HG02884 (cell line): Measurements from ENCODE around the gene ZSCAN16.

Experiments used
- ATAC-seq: cut with Tn5 transposase; IDR thresholded peaks from one replicate; pipeline ENCODE4 v1.9.1; 2021; ENCODE audit warnings: mild to moderate bottlenecking, moderate library complexity; ENCODE audit not compliant: unreplicated experiment

The ZSCAN16 gene

DNA sequence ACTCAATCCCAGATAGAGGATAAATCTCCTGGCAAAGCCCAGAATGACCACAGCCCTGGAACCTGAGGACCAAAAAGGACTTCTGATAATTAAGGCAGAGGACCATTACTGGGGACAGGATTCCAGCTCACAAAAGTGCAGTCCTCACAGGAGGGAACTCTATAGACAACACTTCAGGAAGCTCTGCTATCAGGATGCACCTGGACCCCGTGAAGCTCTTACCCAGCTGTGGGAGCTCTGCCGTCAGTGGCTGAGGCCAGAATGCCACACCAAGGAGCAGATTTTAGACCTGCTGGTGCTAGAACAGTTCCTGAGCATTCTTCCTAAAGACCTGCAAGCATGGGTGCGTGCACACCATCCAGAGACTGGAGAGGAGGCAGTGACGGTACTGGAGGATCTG, 992 bp downstream of the ZSCAN16 start:
- no peak for ATAC-seq

DNA sequence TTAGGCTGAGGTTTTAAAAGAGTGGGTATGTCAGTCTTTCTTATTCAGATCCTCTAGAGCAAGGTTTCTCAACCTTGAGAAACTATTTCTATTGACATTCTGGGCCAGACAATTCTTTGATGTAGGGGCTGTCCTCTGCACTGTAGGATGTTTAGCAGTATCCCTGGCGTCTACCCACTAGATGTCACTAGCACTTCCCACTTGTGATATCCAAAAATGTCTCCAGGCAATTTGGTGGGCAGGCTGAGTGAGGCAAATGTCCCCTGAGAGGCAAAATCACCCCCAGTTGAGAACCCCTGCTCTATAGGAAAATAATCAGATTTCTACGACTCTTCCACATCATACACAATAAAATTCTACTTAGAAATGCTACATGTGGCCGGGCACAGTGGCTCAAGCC, 9.6 kb downstream of the ZSCAN16 start:
- no peak for ATAC-seq

GRCh38 chr6:28134716-28135115, 10.3 kb downstream of the ZSCAN16 start:
- no peak for ATAC-seq

- no peak for ATAC-seq
Observed at GRCh38 chr6:28135393-28135792, 11.0 kb downstream of the ZSCAN16 start.

DNA sequence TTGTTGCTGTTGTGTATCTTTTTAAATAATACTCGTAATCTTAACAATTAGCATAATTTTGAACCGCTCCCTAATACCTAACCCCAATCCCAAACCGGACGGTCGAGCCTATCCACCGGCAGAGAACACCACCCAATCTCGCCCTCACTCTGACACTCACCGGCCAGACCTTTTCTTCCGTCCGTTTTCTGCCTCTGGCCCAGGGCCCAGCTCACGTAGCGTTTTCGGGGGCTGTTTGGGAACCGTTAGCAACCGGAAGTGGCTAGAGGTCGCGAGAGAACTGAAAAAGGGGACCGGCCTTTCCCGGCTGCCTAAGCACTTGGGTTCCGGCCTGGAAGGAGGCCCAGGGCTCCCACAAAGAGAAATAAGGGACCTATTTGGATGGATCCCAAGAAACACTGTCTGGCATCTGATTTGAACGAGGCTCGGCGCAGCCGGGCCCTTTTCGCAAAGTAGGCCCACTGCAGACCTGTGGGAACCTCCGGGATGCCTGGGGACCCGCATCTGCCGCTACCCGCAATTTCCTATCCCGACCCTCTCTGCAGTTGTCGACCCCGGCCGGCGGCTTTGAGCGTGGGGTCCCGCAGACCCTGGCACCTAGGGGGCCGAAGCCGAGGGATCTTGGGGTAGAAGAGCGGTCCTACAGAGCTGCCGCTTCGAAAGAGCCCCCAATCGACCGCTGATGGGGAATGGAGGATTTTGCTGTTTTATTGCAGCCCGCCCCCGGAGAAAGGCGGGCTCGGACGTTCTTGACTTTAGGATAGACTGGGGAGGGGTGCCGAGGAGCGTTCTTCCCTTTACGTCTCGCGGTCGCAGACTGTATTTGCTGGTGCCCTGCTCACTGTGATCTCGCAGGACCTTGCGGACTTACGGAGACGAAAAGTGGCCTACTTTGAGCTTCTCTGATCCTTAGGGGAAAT, 12.4 kb downstream of the ZSCAN16 start:
- peak; percentile 47 for ATAC-seq

DNA sequence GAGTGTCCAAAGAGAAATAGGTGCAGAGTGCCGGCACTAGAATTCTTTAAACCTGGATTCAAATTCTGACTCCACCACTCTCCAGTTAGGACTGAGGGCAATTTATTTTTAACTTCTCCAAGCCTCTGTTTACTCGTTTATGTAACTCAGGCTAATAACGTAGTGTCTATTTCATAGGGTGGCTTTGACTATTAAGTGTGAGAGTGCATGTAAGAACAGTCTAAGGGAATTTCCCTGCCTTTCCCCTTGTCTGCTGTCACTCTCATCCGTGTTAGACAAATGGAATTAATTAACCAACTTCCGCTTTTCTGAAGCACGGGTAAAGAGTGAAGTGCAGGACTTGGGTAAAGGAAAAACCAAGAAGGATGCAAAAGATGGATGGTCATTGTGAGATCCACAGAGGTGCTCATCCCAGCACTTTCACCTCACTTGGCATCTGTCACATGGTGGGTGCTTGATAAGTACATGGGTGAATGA, 13.1 kb downstream of the ZSCAN16 start:
- ATAC-seq: peak; percentile 41

- ATAC-seq: no peak
Observed at GRCh38 chr6:28139860-28140543, 15.6 kb downstream of the ZSCAN16 start.

- ATAC-seq: no peak
Observed at GRCh38 chr6:28140616-28141015, 16.2 kb downstream of the ZSCAN16 start.

- ATAC-seq: peak; percentile 78
Observed at GRCh38 chr6:28141500-28142329, 17.3 kb downstream of the ZSCAN16 start, which contains the start of gene ZKSCAN8. ZKSCAN8 (plus strand) TSS chr6:28141883; CDS start chr6:28148408, 6,525 bp downstream.

DNA sequence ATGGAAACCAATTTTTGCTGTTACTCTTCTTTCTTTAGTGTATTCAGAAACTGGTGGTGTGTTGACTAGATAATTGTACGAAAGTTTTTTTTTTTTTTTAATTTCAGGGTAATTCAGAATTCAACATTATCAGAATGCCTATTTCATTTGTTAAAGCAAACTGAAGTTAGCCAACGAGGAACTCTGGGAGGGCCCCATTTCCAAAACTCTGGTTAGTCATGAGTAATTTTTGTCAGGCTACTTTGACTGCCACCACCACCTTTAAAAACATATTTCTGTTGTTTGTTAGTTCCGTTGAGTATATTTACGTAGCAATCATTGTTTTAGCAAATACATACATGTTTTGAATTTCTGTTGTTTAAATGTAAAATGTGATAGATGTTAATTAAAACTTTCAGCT, 18.0 kb downstream of the ZSCAN16 start:
- ATAC-seq: no peak

DNA sequence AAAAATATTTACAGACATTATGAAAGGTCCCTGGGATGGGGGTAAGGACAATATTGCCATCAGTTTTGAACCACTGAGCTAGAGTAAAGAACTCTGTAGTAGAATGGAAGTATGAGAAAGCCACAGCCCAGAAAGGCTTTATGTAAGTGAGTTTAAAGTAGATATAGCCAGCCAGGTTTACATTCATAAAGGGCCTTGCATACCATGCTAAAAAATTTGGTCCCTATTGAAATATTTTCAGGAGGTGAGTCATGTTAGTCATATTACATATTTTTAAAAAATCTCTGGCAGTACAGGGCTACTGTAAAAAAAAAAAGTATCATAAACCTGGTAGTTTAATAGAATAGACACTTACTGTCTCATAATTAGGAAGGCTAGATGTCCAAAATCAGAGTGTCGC, 20.8 kb downstream of the ZSCAN16 start:
- ATAC-seq: no peak

GRCh38 chr6:28152531-28152930, 28.1 kb downstream of the ZSCAN16 start:
- no peak for ATAC-seq

DNA sequence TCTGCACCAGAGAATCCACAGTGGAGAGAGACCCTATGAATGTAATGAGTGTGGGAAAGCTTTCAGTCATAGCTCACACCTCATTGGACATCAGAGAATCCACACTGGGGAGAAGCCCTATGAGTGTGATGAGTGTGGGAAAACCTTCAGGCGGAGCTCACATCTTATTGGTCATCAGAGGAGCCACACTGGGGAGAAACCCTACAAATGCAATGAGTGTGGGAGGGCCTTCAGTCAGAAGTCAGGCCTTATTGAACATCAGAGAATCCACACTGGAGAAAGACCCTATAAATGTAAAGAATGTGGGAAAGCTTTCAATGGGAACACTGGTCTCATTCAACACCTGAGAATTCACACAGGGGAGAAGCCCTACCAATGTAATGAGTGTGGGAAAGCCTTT, 29.1 kb downstream of the ZSCAN16 start:
- ATAC-seq: no peak

- no peak for ATAC-seq
Observed at GRCh38 chr6:28154357-28154756, 29.9 kb downstream of the ZSCAN16 start.

DNA sequence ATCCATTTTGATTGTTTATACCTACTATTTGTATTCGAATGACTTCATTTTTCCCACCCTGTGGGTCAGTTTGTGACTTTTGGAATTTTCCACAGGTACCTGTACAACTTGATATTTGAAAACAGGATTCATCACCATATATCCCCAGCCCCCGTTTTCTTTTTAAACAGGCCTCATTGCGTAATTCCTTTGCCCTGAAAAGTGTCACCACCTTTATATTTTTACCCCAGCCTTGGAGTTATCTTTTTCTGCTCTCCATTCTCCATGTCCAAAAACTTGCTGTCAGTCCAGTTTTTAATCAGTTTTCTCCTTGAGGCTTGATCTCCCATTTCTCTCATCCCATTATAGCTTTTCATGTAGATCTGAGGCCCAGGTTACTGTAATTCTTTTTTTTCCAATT, 33.9 kb downstream of the ZSCAN16 start:
- ATAC-seq: no peak

GRCh38 chr6:28159029-28159607, 34.7 kb downstream of the ZSCAN16 start:
- no peak for ATAC-seq

DNA sequence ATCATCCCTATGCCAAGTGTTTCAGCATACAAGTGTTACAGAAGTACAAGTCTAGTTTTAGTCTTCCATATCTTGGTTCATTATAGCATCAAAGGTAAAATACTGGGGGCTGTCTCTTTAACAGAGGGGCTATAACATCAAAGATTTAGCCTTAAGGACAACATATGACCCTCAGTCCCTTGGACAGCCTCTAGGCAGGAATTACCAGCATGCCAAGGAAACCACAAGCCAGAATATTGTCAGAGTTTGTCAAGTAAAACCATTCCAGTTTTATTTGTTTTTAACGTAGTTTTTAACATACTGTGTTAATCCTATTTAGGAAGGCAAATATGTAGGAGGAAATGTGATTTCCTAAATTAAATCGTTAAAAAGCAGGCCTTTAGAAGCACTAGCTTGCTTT, 35.8 kb downstream of the ZSCAN16 start:
- no peak for ATAC-seq

- peak; percentile 96 for ATAC-seq
Observed at GRCh38 chr6:28161410-28162079, 37.1 kb downstream of the ZSCAN16 start.

- ATAC-seq: no peak
Observed at GRCh38 chr6:28165563-28165962, 41.2 kb downstream of the ZSCAN16 start.

DNA sequence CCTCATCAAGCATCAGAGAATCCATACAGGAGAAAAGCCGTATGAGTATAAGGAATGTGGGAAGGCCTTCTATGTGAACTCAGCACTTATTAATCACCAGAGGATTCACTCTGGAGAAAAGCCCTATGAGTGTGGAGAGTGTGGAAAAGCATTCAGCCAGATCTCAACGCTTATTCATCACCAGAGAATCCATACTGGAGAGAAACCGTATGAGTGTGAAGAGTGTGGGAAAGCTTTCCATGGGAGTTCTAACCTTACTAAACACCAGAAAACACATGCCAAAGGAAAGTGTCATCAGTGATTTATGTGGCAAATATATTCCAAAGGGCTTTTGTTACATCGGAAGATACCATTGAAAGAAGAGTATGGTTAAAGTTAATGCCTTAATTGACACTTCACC, 42.7 kb downstream of the ZSCAN16 start:
- no peak for ATAC-seq
